CD4-positive, alpha-beta T cell (primary cell): ENCODE results near the gene IGLL1. TPM values are rescaled to one million over a fixed set of nuclear protein-coding genes. Genes with fewer than 3 reads are reported as not detected.

Experiments used
- ATAC-seq: fragments of 200-7000 bp; cut with Tn5 transposase; one replicate; pipeline ENCODE4 v1.10.0; 2022; ENCODE audit warnings: mild to moderate bottlenecking; ENCODE audit not compliant: poor library complexity
- CTCF ChIA-PET: fragments of 350-600 bp; sonication (Branson Sonifier 250); formaldehyde crosslinking; loops from one replicate; lab custom pipeline; 2021; ENCODE audit warnings: antibody characterized with exemption, inconsistent platforms; lab: Charles Lee
- POLR2A ChIA-PET: fragments of 350-600 bp; sonication (Branson Sonifier 250); formaldehyde crosslinking; loops from one replicate; lab custom pipeline; 2021; ENCODE audit warnings: antibody characterized with exemption, inconsistent platforms; lab: Charles Lee
- DNase-seq, 14 experiments: peaks; one replicate each; pipeline ENCODE4 v3.0.0-alpha.2; 2013 to 2020; ENCODE audit warnings: mixed read lengths in 2 of 14
- H3K27ac ChIP-seq, 2 donors: one replicate each; pipeline versions ENCODE4 v1.5.1 to v1.7.0; 2013; ENCODE audit warnings: low read length in 2 of 2, low read depth in 1 of 2, mild to moderate bottlenecking in 1 of 2
- H3K27me3 ChIP-seq, 2 experiments: 1 replicate in 1 of 2; 2 replicates in 1 of 2; pipeline versions ENCODE4 v1.6.1 to v1.7.0; 2013; ENCODE audit warnings: low read length in 2 of 2, control low read depth in 1 of 2, mild to moderate bottlenecking in 1 of 2, moderate library complexity in 1 of 2; ENCODE audit not compliant: insufficient read depth in 2 of 2, control insufficient read depth in 1 of 2
- H3K36me3 ChIP-seq: one replicate; pipeline ENCODE4 v1.6.1; 2013; ENCODE audit warnings: low read length, control low read depth; ENCODE audit not compliant: insufficient read depth
- H3K4me1 ChIP-seq: one replicate; pipeline ENCODE4 v1.6.1; 2013; ENCODE audit warnings: low read length, control low read depth; ENCODE audit not compliant: insufficient read depth
- H3K4me3 ChIP-seq: one replicate; pipeline ENCODE4 v1.5.1; 2013; ENCODE audit warnings: mild to moderate bottlenecking, low read length, moderate library complexity
- H3K9me3 ChIP-seq, 2 experiments: 1 replicate in 1 of 2; 2 replicates in 1 of 2; pipeline versions ENCODE4 v1.6.1 to v1.7.0; 2013; ENCODE audit warnings: low read length in 2 of 2, mild to moderate bottlenecking in 2 of 2, control low read depth in 1 of 2, moderate library complexity in 1 of 2; ENCODE audit not compliant: control insufficient read depth in 1 of 2, insufficient read depth in 1 of 2
- H3K27ac Mint-ChIP-seq: one replicate; pipeline ENCODE4 v1.8.0; 2020; ENCODE audit warnings: mixed read lengths
- H3K27me3 Mint-ChIP-seq: one replicate; pipeline ENCODE4 v1.8.0; 2021; ENCODE audit warnings: mixed read lengths
- H3K36me3 Mint-ChIP-seq: one replicate; pipeline ENCODE4 v1.8.0; 2021; ENCODE audit warnings: low read depth, mixed read lengths
- H3K4me1 Mint-ChIP-seq: one replicate; pipeline ENCODE4 v1.8.0; 2021; ENCODE audit warnings: low read depth, mixed read lengths
- H3K4me3 Mint-ChIP-seq: one replicate; pipeline ENCODE4 v1.8.0; 2020; ENCODE audit warnings: mild to moderate bottlenecking, mixed read lengths
- H3K9me3 Mint-ChIP-seq: one replicate; pipeline ENCODE4 v1.8.0; 2020; ENCODE audit warnings: mixed read lengths
- intact Hi-C, 2 experiments: fragments of 100-400 bp; cut with DNase I in 1 of 2; cut with micrococcal nuclease in 1 of 2; formaldehyde crosslinking; loops; one replicate each; pipeline versions ENCODE4 v1.15.1 to v1.9.0; 2023 to 2025; cut with DNase I, micrococcal nuclease
- total RNA-seq, 174 experiments: library from RNA in 2 of 174; stranded (reverse) in 2 of 174; gene quantifications; one replicate each; pipeline ENCODE4 v1.2.3 and lab custom pipeline; 2021 to 2026
- TF ChIP-seq, protein P1 (sequence below): fragments of 200-600 bp; IDR thresholded peaks from one replicate; pipeline ENCODE4 v1.8.0; 2022; ENCODE audit warnings: antibody characterized with exemption, mild to moderate bottlenecking

IGLL1 gene
- total RNA-seq, 2 experiments from 2014 or later = not detected

DNA sequence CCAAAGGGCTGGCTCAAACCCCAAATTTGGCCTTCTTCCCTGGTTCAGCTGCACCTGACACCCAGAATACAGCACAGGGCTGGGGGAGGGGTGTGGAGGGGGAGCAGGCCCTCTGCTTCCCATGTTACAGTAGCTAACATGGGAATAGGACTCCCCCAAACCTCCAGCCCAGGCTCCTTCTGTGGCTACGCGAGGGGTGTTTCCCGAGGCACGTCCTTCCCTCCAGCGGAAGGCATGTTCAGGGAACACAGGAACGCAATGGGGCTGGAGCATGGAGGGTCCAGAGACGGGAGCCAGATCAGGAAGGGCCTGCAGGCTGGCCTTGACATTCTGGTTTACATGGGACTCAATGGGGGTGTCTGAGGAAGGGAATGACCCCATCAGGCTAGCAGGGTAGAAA lies 11.8 kb upstream of the IGLL1 start:
- CTCF ChIA-PET = no interaction called here
- Histone ChIP-seq H3K36me3 (no peaks in the 10 kb centered on the region), H3K4me1 (no peaks in the 10 kb centered on the region), H3K9me3 (peaks cover 0 to 18% of the 10 kb centered on the region in 2 experiments), H3K27ac (no peak overlapping the region), H3K27me3 (no peaks in the 10 kb centered on the region), H3K4me3 (no peak overlapping the region)
- DNase-seq (no peak), ATAC-seq (no peak)
- no peaks in the 10 kb centered on the region for H3K4me1 Mint-ChIP-seq
- H3K36me3 Mint-ChIP-seq = no peaks in the 10 kb centered on the region
- TF ChIP-seq, protein P1, sequence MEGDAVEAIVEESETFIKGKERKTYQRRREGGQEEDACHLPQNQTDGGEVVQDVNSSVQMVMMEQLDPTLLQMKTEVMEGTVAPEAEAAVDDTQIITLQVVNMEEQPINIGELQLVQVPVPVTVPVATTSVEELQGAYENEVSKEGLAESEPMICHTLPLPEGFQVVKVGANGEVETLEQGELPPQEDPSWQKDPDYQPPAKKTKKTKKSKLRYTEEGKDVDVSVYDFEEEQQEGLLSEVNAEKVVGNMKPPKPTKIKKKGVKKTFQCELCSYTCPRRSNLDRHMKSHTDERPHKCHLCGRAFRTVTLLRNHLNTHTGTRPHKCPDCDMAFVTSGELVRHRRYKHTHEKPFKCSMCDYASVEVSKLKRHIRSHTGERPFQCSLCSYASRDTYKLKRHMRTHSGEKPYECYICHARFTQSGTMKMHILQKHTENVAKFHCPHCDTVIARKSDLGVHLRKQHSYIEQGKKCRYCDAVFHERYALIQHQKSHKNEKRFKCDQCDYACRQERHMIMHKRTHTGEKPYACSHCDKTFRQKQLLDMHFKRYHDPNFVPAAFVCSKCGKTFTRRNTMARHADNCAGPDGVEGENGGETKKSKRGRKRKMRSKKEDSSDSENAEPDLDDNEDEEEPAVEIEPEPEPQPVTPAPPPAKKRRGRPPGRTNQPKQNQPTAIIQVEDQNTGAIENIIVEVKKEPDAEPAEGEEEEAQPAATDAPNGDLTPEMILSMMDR = no peak
- H3K27ac Mint-ChIP-seq = no peak overlapping the region
- H3K4me3 Mint-ChIP-seq = no peak overlapping the region
- intact Hi-C loops = no loop called here
- no peaks in the 10 kb centered on the region for H3K9me3 Mint-ChIP-seq
- H3K27me3 Mint-ChIP-seq = no peaks in the 10 kb centered on the region
- POLR2A ChIA-PET = no interaction called here

DNA sequence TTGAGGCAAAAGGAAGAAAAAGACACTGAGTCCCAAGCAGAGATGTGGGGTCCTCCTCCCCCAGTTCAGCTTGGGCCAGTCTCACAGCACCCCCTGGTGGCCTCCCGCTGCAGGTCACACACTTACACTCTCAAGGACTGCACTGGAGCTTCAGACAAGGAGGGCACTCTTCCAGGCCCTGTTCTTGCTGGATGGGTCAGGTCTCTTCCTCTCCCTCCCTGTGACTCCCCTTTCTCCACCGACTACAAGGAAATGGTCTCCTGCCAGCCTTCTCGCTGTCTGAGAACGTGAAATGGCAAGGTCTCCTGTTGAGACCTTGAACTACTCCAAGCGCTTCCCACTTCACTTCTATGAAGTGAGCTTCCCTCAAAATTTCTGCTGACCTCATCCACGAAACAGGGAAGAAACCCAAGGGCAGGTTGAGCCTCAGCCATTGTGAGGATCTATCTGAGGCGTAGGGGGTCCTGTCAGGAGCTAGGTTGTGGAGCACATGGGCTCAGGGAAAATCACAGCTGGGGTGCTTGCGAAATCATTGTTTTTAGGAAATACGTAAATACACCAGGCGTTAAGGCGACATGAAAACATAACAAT lies 11.2 kb upstream of the IGLL1 start:
- Mint-ChIP-seq H3K4me1 (no peaks in the 10 kb centered on the region), H3K4me3 (no peak overlapping the region), H3K27me3 (no peaks in the 10 kb centered on the region), H3K9me3 (no peaks in the 10 kb centered on the region), H3K27ac (no peak overlapping the region), H3K36me3 (no peaks in the 10 kb centered on the region)
- no peaks in the 10 kb centered on the region for H3K27me3 ChIP-seq
- ChIA-PET POLR2A (no interaction called here), CTCF (no interaction called here)
- no peak overlapping the region for H3K4me3 ChIP-seq
- peaks cover 0 to 18% of the 10 kb centered on the region in 2 experiments for H3K9me3 ChIP-seq
- ATAC-seq (peak; percentile 58), DNase-seq (peak; percentile 27 to 72 (median 42))
- no peaks in the 10 kb centered on the region for H3K36me3 ChIP-seq
- TF ChIP-seq, protein P1 = peak; percentile 71
- no peak overlapping the region for H3K27ac ChIP-seq
- intact Hi-C loops = no loop called here
- no peaks in the 10 kb centered on the region for H3K4me1 ChIP-seq

DNA sequence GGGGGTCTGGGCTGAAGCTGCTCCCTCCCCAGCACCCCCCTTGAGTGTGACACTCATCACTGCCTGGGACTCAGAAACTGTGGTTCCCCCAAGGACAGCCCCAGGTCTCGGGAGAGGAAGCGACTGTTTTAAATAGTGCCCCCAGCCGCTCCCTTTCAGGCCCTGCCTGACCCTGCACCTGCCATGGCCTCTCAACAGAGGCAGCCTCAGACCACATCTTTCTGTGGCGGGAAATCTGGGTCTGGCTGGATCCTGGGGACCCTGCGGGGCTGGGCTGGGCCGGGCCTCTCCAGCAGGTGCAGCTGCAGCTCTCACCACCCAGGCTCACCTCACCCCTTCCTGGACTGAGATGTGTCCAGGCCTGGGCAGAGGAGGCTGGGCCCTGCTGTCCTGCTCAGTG lies 3.7 kb upstream of the IGLL1 start:
- no peaks in the 10 kb centered on the region for H3K4me1 ChIP-seq
- H3K27ac Mint-ChIP-seq = no peak overlapping the region
- ChIA-PET CTCF (no interaction called here), POLR2A (no interaction called here)
- no peaks in the 10 kb centered on the region for H3K9me3 Mint-ChIP-seq
- H3K27me3 Mint-ChIP-seq = peaks cover 37% of the 10 kb centered on the region
- H3K36me3 Mint-ChIP-seq = no peaks in the 10 kb centered on the region
- TF ChIP-seq, protein P1 = no peak
- intact Hi-C loops = no loop called here
- no peaks in the 10 kb centered on the region for H3K9me3 ChIP-seq
- DNase-seq (no peak), ATAC-seq (no peak)
- no peak overlapping the region for H3K4me3 Mint-ChIP-seq
- H3K27me3 ChIP-seq = peaks cover 7 to 19% of the 10 kb centered on the region in 2 experiments
- no peak overlapping the region for H3K4me3 ChIP-seq
- H3K4me1 Mint-ChIP-seq = no peaks in the 10 kb centered on the region
- H3K36me3 ChIP-seq = no peaks in the 10 kb centered on the region
- H3K27ac ChIP-seq = no peak overlapping the region
